Measurements from ENCODE around the gene SORCS3. TPM values are rescaled to one million over a fixed set of nuclear protein-coding genes. Genes with fewer than 3 reads are reported as not detected.

SORCS3 gene
- polyA plus RNA-seq, 3 donors: 3.5 to 4.8 (median 3.5) TPM

DNA sequence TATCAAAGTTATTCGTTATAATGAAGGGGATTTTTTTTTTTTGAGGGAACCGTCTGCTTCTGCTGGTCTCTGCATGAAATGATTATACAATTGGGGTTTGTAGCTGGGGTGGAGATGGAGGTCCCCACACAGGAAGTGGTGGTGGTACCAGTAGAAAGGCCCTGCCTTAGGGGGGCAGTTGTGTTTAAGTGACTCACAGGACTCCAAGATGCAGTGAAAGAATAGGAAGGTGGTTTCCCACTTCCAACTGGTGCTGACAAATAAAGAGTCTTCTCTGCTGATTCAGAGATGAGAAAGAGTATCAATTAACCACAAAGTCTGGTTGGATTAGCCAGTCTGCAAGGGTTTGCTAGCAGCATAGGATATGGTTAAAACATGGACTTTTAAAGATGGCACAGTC, 376.0 kb downstream of the SORCS3 start:
- DNase-seq: no peak

DNA sequence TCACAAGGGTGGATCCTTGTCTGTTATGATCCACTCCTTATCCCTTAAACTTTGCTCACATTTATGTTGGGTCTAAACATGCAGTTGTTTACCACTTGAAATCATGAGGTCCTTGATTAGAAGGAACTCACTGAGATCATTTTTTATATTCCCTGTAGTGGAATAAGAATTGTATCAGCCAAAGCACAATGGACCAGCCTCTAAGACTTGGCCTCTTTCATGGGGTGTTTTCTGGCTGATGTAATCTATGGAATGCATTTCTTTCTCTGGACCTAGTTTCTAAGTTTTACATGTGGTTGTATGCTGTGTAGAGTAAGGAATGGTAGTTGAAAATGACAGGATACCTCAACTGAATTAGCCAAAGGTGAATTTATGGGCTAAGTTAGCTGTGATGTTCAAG, 376.6 kb downstream of the SORCS3 start:
- no peak for DNase-seq

DNA sequence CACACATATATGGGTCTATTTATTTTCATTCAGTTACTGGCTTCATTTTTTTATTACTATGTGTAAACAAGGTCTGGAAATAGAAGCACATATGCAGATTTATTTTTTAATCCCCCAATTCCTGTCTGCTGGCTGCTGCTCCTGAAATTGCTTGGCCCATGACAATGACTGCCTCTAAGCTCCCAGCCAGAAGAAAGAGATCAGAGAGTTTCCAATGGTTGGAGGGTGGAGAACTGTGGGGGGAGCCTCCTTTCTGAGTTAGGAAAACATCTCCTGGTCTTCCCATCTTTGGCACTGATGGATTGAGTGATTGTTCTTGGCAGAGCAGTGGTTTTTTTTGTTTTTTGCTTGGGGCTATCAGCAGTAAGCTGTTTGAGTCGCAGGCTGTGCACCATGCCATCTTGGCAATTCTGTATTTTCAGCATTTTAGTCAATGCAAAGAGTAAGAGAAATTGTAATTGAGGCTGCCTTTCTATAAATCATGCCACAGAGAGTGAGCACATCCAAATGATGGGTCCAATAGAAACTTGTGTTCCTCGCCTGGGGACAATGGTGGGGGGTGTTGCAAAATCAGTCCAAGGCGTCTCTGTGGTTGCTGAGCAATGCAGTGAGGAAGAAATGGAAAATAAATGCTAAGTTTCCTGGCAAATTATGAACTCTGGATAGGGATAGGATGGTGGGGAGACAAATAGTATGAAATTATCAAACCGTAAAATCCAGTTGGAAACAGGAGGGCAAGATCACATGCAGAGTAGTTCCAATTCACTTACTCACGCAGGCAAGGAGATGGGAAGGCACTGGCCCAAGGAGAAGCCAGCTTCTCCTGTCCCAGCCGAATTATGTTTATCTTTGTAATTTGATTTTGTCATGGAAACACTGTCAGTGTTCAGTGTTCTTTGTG, 382.4 kb downstream of the SORCS3 start:
- DNase-seq: no peak

DNA sequence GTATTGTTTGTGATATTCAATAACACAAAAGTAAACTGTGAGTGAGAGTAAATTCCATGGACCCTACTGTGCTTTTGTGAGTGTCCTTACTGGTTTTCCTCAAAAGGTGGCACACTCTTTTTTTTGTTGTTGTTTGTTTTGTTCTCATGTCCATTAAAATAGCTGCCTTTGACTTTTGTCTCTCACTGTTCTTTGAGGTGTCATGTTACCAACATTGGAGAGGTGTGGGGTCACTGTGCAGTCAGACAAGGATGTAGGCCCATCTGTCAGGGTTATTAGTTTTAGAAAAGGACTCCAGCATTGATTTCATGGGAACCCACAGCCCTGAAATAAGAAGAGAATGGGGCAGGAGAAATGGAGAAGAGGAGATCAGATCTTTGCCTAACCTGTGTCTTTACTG, 383.1 kb downstream of the SORCS3 start:
- no peak for DNase-seq

DNA sequence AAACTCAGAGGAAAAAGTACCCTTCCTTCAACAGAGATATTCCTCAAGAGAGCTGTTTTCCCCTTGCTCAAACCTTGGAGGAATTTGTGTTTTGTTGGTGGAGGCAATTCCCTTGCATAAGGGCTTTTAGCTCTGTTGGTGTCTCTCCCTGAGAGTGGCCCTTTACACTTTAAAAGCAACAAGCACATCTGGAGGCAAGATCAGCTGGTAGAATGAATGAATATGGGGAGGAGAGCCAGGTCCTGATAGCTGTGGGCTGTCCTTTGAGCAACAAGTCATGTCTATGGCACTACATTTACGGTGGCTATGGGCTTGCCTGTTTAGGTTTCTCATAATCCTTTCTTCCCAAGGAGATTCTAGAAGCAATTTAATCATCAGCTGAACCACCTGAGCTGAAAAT, 384.0 kb downstream of the SORCS3 start:
- no peak for DNase-seq

DNA sequence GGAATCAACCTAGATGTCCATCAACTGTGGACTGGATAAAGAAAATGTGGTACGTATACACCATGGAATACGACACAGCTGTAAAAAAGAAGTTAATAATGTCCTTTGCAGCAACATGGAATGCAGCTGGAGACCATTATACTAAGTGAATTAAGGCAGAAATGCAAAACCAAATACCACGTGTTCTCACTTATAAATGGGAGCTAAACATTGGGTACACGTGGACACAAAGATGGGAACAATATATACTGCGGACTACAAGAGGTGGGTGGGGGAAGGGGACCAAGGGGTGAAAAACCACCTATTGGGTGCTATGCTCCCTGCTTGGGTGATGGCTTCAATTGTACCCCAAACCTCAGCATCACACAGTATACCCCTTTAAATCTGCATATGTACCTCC, 385.5 kb downstream of the SORCS3 start:
- DNase-seq: no peak

DNA sequence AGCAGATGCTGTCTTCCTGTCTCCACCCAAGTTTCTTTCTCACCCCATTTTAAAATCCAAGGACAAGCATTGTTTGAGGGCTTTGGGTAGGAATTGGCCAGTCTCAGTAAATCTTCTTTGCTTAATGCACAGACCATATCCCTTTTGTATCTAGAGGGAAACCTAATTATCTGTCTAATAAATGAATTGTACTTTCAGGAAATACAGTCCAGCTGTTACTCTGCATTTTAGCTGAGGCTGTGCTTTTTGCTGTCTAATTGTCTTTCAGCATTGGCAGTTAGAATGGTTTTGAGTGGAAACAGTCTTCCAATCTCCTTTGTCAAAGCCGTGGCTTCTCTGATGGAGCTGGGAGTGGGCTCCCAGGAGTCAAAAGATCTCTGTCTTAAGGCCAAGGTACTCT, 388.2 kb downstream of the SORCS3 start:
- DNase-seq: no peak

DNA sequence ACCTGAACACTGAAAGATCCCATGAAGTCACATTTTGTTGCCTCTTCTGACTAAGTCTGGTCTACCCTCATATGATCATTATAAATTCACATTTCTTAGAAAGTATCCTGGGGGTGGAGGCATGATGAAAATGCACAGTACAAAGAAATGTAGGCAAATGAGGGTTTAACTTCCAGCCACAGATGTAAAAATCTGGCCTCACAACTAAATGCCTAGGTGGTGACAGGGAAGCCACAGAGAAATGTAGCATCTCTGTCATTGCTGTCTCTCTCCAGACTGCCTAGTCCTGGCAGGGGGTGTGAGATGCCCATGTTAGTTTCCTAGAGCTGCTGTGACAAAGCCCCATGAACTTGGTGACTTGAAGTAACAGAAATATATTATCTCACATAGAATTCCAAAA, 395.9 kb downstream of the SORCS3 start:
- DNase-seq: no peak

DNA sequence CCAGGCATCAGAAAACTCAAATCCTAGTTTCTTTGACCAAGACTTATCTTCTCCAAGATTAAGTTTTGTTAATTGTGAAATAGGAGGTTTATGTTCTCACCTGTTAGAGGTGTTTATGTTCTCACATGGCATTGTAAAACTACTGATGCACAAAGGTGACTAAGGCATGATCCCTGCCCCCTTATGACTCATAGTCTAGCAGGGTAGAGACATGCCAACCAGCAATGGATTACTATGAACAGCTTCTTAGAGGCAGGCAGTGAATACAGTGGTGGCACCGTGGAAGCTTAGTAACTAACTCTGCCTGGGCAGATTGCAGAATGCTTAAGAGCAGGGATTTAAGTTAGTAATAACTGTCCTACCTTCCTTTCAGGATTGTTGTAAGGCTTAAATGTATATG, 400.9 kb downstream of the SORCS3 start:
- no peak for DNase-seq

DNA sequence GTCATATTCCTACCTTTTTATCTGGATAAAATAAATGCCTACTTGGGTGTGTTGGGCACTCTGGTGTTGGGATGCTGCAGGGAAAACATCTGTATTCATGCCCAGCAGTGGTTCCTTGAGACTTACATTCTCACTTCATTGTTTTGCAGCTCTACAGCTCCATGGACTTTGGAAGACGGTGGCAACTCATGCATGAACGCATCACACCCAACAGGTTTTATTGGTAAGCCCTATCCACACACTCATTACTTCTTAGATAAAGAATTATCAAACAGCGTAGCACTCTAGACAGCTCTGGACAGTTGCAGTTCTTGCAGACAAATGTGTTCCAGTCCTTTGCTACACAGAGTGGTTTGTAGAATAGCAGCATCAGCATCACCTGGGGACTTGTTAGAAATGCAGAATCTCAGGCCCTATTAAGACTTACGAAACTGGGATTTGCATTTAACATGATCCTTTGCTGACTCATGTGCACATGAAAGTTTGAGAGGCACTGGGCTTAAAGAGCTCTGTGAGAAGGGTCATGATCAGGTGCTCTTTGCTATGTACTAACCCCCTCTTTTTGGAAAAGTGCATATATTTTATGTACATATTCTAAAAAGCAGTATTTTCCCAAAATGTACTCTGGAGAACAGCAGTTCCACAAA, 401.9 kb downstream of the SORCS3 start:
- DNase-seq: no peak

DNA sequence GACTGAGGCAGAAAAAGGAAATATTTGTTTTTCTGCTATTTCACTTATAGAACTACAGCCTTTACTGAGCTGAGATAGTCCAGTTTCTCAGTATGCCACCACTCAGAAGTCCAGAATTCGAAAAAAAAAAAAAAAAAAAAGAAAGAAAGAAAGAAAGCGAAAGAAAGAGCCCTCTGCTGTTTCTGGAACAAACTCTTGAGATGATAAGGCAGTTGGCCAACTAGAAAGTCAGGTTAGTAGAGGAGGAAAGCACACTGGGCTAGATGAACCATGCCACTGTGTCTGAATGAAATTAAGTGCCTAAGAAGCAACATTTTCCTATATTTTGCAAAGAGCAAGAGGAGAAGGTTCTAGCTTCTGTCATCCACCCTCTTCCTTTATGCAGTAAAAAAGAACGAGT, 403.8 kb downstream of the SORCS3 start:
- DNase-seq: no peak

DNA sequence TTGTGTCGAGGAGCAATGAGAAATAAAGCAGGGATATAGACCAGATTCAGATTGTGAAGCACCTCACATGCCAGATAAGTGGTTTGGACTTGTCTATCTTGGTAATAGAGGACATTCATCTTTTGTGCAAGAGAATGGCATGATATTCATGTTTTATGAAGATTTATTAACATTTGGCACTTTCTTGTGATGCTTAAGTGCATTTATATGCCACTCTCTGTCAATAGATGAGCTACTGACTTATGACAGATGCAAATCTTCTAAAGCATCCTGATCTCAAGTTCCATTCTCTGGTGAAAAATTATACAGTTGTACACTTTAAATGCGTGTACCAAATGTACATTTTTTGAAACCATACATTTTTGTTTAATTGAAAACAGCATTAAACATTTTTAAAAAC, 415.3 kb downstream of the SORCS3 start:
- no peak for DNase-seq

DNA sequence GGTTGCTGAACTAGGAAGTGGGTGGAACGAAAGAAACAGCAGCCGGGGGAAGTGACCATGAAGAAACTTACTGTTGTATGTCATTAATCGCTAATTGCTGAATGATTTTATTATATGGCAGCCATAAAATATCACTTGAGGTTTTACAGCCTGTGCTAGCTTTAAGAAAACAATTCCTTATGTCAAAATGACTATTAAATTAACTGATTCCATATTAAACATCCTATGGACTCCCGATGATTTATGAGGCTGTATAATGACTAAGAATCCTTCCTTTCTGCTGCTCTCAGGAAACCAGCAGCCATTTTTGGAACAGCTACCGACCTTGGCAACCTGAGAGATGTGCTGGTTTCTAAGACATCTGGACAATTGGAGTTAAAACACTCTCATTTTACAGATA, 421.9 kb downstream of the SORCS3 start:
- peak; percentile 66 for DNase-seq

DNA sequence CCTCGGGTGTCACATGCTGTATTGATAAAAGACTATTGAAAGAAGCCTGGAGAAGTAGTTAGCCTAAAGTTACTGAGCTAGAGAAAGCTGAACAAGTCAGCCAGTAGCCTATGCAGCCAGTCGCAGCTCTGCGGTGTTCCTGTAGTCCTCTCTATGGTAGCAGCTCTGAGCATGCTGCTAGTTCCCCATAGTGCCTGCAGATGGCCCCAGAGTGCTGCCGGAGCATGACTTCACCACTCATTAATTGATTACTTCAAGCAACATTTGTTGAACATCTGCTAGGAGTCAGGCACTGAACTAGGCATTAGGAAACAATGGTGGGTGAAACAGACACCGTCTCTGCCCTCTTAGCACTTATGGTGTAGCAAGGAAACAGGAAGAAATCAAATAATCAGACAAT, 422.7 kb downstream of the SORCS3 start:
- peak; percentile 64 for DNase-seq

DNA sequence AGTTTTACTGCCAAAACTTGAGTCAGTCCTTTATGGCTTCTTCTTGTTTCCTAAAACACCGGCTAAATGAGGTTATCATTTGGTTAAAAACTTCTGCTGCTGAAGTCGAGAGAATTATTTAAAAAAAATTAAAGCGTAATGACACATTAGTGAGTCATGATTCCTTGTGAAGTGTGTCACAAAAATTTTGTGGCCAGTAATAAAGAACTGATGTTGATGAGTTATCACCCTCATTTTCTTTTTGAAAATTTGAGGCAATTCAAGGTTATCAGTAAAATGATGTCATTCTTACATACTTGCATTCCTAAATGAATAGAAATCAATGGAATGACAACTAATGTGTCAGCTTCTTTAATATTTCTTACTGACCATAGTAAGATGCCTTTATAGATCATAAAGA, 427.4 kb downstream of the SORCS3 start:
- no peak for DNase-seq

DNA sequence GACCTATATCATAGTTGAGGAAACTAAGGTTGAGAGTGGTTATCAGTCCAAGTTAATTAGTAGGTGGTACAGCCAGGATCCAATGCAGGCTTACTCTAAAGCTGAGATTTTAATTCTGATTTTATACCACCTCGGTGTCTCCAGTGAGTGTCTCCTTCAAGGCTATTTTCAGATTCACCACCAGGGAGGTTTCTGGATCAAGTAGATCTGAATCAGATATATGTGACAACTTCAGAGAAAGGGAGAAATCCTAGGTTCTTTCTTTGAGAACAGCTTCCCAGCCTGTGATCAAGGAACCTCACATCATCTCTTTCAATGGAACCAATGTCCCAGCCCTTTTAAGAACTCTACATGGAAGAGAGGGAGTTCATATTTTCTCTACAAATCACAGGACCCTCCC, 429.2 kb downstream of the SORCS3 start:
- no peak for DNase-seq

DNA sequence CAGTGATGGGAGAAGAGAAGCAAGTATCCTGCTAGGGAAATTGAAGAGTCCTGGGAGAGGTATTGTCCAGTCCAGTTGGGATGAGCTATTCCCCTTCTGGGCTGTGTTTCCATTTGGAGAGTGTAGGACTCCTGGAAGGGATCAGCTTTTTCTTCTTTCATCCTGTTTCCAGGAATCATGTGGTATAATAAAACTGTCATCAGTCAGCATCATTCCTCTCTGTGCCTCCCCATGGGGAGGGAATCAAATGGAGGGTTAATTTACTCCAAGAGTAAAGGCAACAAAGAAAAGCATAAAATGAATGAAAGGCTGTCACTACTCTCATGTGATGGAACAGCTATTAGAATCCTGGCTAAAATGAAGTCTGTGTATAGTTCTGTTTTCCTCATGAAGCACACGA, 429.9 kb downstream of the SORCS3 start:
- no peak for DNase-seq

DNA sequence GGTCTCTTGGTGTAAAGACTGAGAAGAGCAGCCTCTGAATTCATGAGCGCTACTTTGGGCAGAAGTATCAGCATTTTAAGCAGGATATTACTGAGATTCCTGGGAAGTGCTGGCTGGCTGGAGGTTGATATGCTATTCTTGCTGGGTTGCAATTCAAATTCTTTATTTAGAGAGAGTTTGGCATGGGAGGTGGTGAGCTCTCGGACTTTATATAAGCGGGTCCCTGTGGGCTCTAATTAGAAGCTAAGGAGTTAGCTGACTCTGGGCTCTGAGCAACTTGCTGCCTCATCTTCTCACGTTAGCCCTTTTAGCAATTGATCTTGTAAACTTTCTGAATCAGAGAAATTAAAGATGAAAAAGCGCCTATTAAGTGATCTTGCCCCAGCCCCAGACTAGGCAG, 430.9 kb downstream of the SORCS3 start:
- no peak for DNase-seq

DNA sequence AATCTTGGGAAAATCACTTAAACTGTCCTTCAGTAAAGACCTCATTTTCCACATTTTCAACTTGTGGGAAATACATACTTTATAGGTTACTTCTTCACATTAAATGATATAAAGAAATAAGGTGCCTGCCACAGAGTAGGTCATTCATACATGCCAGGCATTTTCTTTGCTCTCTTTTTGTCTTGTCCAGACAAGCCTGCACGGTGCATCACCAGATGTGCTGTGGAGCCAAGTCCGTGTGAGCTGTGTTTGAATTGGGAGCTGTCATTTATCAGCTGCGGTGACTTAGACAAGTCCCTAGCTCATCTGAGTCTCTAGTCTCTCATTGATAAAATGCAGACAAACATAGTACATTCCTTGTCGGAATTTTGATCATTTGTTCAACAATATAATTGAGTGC, 432.9 kb downstream of the SORCS3 start:
- no peak for DNase-seq

DNA sequence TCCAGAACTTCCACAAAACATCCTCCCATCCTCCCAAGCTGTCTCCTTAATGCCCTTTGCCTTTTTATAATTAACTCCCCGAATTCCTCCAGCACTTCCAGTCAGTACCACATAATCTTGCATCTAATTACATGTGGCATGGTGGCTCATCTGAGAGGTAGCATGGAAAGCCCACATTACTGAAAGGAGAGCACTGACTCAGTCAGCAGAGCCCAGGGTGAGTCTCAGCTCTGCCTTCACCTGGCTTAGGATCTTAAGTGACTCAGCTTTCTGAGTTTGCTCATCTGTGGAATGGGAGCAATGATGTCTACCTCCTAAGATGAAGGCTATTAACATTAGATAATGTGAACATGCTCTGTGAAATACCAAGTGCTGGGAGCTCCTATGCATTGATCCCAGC, 433.9 kb downstream of the SORCS3 start:
- no peak for DNase-seq

DNA sequence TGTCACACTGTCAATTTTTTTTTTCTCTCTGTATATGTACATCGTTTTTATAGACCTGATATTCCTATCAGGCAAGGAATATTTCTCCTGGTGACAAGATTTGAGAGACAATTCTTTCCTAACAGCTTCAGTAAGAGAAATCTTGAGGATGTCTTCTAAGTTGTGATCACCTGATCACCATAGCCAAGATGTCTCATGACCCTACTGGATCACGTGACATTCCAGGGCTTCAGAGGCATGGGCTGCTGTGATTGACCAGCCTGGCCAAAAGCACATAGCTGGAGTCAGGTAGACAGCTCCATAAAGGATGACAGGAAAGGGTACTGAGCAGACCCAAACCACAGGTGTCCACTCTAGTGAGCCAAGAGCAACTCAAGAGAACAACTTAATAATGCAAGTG, 444.9 kb downstream of the SORCS3 start:
- DNase-seq: no peak

DNA sequence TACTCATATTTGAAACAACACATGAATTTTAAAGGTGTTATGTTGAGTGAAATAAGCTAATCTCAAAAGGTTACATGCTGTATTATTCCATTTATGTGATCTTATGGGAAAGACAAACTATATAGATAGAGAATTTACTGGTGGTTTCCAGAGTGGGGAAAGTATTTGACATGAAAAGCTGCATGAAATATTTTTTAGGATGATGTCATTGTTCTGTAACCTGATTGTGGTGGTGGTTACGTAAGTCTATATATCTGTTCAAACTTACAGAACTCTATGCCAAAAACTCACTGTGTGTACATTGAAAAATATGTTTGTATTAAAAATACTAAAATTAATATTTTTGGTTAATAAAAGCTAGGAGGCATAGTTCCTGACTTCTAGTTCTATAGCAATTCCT, 453.0 kb downstream of the SORCS3 start:
- no peak for DNase-seq

DNA sequence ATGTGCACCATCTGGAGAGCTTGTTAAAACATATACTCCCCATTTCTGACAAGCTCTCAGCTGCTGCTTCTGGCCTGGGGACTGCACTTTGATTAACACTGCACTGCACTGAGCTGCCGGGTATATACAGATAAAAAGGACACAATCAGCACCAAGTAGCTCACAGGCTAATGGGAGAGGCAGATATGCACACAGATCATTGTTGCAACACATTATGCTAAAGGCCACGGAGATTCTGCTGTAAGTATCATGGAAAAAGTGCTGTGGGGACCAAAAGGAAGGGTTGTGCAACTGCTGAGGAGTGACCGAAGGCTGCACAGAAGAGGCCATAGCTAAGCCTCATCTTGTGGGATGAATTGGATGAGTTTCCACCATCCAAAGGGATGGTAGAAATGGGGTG, 455.2 kb downstream of the SORCS3 start:
- peak; percentile 7 for DNase-seq

DNA sequence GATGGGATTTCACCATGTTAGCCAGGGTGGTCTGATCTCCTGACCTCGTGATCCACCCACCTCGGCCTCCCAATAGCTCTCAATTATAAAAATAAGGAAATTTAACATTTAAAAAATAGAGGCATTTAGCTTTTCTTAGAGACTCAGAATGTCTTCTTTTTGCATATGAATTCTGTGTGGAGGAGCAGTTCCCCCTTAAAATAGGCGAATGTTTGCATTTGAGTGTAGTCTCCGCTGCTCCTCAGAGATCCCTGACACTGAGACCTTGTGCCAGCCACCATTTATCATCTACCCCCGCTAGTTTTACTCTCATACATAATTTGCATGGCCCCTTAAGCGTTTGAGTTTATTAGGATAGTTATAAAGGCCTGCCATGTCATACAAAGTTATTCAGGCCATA, 461.9 kb downstream of the SORCS3 start:
- DNase-seq: no peak
